ENCODE data around the gene SASH3.

DNA sequence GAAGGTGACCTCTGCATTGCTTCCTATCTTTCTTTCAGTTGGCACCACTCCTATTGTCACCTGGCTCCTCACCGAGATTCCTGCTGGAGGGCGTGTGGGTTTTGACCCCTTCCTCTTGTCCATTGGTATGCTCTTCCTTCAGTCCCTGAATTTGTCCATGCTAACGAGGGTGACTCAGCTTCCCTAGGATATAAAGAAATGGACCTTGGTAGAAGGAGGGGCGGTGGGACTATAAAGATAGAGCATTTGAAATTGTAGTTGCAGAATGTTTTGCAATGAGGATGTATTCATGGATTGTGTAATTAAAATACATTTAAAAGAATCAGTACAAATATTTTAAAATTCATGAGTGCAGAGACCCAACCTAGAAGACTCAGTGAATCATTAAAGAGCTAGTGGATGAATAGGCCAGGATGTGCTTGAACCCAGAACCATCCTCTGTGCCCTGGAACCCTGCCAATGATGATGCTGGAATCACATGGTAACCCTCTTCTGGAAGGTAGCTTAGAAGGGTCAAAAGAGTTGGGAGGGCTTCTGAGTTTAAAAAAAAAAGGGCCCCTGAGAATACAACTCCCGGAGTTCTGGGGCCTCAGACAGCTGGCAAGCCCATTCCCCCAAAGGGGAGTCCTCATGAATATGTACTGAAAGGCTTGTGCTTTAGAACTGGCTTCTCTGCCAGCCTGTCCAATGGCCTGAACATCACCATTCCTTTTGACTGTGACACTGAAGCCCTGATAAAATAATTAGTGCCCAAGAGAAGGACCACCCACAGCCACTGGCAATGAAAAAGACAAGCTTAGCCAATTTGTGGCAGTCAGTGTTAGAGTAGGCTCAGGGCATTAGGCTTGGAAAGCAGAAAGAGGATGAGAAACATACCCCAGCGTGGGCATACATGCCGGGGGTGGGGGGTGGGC, 32.9 kb upstream of the SASH3 start:
- no peak for TF ChIP-seq TAF1 (IDR thresholded peaks at IDR 0.05; ENCODE audit: low read depth)
- TF ChIP-seq FOXM1 (IDR thresholded peaks at IDR 0.05; ENCODE audit: borderline replicate concordance, low read depth), result no peak
- no peak for TF ChIP-seq CEBPB (IDR thresholded peaks at IDR 0.05)
- TF ChIP-seq, protein P1, sequence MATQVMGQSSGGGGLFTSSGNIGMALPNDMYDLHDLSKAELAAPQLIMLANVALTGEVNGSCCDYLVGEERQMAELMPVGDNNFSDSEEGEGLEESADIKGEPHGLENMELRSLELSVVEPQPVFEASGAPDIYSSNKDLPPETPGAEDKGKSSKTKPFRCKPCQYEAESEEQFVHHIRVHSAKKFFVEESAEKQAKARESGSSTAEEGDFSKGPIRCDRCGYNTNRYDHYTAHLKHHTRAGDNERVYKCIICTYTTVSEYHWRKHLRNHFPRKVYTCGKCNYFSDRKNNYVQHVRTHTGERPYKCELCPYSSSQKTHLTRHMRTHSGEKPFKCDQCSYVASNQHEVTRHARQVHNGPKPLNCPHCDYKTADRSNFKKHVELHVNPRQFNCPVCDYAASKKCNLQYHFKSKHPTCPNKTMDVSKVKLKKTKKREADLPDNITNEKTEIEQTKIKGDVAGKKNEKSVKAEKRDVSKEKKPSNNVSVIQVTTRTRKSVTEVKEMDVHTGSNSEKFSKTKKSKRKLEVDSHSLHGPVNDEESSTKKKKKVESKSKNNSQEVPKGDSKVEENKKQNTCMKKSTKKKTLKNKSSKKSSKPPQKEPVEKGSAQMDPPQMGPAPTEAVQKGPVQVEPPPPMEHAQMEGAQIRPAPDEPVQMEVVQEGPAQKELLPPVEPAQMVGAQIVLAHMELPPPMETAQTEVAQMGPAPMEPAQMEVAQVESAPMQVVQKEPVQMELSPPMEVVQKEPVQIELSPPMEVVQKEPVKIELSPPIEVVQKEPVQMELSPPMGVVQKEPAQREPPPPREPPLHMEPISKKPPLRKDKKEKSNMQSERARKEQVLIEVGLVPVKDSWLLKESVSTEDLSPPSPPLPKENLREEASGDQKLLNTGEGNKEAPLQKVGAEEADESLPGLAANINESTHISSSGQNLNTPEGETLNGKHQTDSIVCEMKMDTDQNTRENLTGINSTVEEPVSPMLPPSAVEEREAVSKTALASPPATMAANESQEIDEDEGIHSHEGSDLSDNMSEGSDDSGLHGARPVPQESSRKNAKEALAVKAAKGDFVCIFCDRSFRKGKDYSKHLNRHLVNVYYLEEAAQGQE (IDR thresholded peaks at IDR 0.05; ENCODE audit: low read depth), result no peak
- no peak for TF ChIP-seq EP300 (IDR thresholded peaks at IDR 0.05; ENCODE audit: borderline replicate concordance)
- TF ChIP-seq CREB1 (IDR thresholded peaks at IDR 0.05; ENCODE audit: low read depth), result no peak
- no peak for TF ChIP-seq EGR1 (IDR thresholded peaks at IDR 0.05)
- no peak for TF ChIP-seq YY1 (IDR thresholded peaks at IDR 0.05; ENCODE audit: low read depth)
- TF ChIP-seq NFIC (IDR thresholded peaks at IDR 0.05), result no peak
- TF ChIP-seq TEAD4 (IDR thresholded peaks at IDR 0.05), result no peak
- TF ChIP-seq, protein P2, sequence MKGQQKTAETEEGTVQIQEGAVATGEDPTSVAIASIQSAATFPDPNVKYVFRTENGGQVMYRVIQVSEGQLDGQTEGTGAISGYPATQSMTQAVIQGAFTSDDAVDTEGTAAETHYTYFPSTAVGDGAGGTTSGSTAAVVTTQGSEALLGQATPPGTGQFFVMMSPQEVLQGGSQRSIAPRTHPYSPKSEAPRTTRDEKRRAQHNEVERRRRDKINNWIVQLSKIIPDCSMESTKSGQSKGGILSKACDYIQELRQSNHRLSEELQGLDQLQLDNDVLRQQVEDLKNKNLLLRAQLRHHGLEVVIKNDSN (IDR thresholded peaks at IDR 0.05), result no peak
